Stimulated activated CD4-positive, alpha-beta T cell treated with anti-CD3 and anti-CD28 coated beads, Interleukin-4, amount 100 ng/mL, for 4 hours (primary cell): ENCODE data around the gene RNF224.

Experiments used
- DNase-seq, 2 experiments: peaks; one replicate each; pipeline ENCODE4 v3.0.0-alpha.2; 2020

Gene RNF224

GRCh38 chr9:137275203-137275587 lies 47.9 kb downstream of the RNF224 start:
- no peak for DNase-seq

GRCh38 chr9:137275588-137276472 lies 48.5 kb downstream of the RNF224 start:
- no peak for DNase-seq

GRCh38 chr9:137276473-137277328 lies 49.4 kb downstream of the RNF224 start:
- no peak for DNase-seq

- no peak for DNase-seq
These were observed 50.2 kb downstream of the RNF224 start, which contains the start of gene TOR4A for GRCh38 chr9:137277329-137278041. TOR4A (plus strand) TSS chr9:137277726; CDS start chr9:137278690, 964 bp downstream.

GRCh38 chr9:137278061-137278701 lies 50.9 kb downstream of the RNF224 start:
- DNase-seq, result no peak
